Measurements from ENCODE around the gene SLC22A23. TPM values are rescaled to one million over a fixed set of nuclear protein-coding genes. Genes with fewer than 3 reads are reported as not detected.

Gene SLC22A23
- total RNA-seq, 1 experiment from 2014 or later = 8.2 TPM

DNA sequence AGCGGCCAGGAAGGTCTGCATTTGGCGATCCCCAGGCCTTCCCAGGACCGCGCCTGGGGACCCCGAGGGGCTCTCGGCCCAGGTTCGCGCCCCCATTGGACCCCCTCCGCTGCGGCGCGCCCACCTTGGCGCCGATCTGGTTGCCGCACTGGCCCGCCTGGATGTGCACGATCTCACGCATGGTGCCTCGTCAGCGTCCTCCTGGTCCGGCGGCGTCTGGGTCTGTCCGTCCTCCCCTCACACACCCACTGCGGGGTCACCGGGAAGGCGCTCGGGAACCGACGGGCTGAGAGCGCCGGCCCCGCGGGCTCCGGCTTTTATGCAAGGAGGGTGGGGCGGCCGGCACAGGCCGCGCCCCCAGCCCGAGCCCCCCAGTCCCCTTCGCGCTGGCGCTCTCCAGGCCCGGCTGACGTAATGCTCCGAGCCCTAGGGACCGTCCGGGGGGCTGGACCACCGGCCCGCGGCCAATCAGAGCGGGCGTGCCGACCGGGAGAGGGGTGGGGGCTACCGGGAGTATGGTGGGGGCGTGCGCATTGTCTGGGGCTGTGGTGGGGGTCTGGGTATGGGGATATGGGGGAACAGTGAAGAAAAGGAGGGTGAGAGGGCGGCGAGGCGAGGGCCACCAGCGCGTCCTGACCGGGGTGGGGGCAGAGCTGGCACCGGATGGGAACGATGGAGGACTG lies 229.3 kb downstream of the SLC22A23 start, which contains the start of gene TUBB2B:
Gene TUBB2B (minus strand): TSS at position 291 of the 683 bp plus-strand sequence. CDS start 110 bp downstream, at position 181.
- no peak for DNase-seq (ENCODE audit: low spot score)

DNA sequence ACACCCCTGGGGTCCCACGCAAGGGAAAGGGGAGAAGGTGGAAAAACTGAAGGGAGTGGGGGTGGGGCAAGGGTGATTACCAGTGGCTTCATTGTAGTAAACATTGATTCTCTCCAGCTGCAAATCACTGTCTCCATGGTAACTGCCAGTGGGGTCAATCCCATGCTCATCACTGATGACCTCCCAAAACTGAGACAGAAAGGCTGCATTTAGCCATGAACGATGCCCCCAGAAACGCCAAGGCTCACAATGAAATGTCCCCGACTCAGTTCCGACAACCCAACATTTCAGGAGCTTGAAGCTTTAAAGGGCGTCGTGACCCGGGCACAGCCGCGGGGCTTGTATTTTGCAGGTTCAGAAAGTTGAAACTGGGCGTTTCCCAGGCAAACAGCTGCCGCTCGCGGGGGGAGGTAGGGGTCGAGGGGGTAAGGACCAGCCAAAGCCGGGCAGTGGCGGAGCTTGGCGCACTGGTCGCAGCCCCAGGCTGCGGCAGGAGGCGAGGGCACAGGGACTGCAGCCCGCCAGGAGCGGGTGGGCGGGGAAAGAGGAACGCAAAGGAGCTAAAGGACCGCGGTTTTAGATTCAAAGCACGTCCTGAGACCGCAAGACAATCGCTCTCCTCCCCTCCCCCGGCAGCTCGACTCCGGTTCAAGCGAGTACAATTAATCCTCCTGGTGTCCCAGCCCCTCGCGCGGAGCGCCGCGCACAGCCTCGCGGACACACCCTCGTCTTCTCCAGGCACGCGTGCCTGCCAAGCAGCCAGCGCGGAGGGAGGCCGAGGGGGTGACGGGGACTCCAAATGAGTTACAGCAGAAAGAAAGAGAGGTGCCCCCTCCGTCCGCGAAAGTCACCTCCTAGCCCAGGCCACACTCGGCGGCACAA lies 230.1 kb downstream of the SLC22A23 start:
- DNase-seq (ENCODE audit: low spot score) = no peak

DNA sequence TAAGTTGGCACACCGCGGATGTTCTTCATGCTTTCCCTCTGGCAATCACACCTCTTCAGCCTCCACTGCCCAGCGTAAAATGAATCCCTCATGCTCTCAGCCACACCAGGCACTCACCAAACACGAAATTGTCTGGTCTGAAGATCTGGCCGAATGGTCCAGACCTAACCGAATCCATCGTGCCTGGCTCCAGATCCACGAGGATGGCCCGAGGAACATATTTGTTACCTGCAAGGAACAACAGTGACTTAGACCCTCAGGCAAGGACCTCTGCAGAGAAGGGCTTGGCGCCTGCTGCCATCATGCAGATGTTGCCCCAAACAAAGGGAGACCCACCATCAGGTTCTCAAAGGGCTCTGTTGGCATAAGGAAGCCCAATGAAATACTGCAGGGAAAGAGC lies 230.8 kb downstream of the SLC22A23 start:
- no peak for DNase-seq (ENCODE audit: low spot score)

DNA sequence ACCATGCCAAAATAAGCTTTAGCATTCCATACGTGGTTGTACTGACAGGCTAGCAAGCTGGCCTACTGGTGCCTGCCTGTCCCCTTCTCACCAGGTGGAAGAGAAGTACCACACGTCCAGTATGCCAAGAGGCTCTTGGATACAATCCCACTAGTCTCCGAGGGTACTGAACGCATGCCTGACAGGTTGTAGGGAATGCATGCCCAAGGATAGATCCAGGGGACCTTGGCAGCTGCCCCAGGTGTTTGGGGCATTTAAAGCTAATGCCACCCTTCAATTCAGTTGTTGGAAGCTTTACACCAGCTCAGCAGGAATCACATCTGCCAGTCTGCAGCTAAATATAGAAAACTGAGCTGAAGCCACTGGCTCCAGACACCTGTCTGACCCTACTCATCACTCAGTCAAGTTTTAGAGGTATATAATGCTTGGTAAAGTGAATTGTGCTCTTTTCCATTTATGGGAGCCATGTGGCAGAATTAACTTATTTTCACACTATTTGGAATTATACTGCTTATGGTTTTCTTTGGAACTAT lies 234.3 kb downstream of the SLC22A23 start:
- DNase-seq (ENCODE audit: low spot score) = no peak

DNA sequence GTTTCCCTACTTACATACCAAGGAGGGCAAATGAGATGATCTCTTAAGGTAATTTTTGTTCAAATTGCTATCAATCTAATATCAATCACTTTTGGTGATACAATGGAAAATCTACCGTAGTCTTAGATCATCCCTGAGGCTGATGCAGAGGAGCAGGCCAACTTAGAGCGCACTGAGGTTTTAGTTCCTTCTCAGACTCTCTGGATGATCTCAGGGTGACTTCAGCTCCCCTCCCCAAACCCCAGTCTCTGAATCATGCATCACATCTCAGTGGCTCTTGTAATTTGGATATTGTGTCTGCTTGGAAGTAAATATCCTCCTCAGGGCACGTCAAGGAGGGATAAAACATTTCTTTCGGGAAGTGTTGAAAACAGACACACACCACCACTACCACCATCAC lies 235.3 kb downstream of the SLC22A23 start:
- DNase-seq (ENCODE audit: low spot score) = no peak

DNA sequence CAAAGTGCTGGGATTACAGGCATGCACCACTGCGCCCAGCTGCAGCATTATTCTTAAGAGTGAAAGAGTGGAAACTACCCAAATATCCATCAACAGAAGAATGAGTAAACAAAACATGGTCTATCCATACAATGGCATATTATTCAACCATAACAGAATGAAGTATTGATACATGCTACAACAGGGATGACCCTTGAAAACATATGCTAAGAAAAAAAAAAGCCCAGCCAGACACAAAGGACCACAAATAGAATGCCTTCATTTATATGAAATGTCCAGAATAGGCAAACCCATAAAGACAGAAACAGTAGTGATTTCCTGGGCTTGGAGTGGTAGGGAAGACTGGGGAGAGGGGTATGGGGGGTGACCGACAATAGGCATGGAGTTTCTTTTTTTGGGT lies 236.5 kb downstream of the SLC22A23 start:
- no peak for DNase-seq (ENCODE audit: low spot score)

Other genes with a start within 250 kb of the SLC22A23 start
- 13.0 and 17.1 TPM in 2 replicates for gene TUBB2B, start 229.4 kb downstream of the SLC22A23 start, total RNA-seq (2014; rRNA removed; shearing (Covaris generic))
- 23.4 and 38.4 TPM in 2 replicates for gene PSMG4, start 198.1 kb downstream of the SLC22A23 start, total RNA-seq (2014; rRNA removed; shearing (Covaris generic))

Measured in A172 (cell line).